IPS-18c (cell line): ENCODE measurements around the gene HMGN4.
A peak's percentile ranks its signal among the peaks of the same experiment; 100 is the strongest.
"Not testable (repeated sequence)": the region's sequence is repeated elsewhere in the genome, so short reads cannot be mapped to it uniquely, and the experiment has no call there.

Experiments used
- H3K4me3 ChIP-seq: 2 replicates; pipeline ENCODE4 v1.7.0; 2013; ENCODE audit warnings: low read depth, mild to moderate bottlenecking, low read length, moderate library complexity; ENCODE audit not compliant: insufficient read depth
- H3K9me3 ChIP-seq: one replicate; pipeline ENCODE4 v1.6.1; 2013; ENCODE audit warnings: mild to moderate bottlenecking, low read length, moderate library complexity; ENCODE audit not compliant: control insufficient read depth, insufficient read depth

The HMGN4 gene

DNA sequence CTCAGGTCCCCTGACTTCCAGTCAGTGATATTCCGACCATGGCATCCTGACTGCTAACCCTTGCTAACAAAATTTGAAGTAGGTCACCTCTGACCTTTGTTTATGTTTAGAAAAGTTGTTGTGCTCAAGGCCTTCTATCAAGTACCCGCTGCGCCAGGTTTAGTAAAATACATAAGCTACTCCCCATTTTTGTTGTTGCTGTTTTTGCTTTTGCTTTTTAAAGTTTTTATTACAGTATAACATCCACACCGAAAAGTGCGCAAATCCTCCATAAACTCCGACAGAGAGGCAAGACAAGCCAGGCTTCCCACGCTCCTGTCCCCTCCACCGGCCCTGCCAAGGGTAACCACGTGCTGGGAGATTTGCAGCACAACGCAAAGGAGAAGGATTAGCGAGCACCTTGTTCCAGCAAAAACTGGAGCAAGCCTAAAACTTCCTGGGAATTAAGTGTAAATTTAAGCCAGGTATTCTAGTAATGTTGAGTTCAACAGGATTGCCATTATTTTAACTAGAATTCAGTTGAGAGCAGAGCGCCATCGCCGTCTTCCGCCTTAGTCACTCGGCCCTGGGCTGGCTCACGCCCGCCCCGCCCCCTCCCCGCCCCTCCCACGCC is 17.8 kb upstream of the HMGN4 start:
- no peaks in the 10 kb centered on the region for H3K9me3 ChIP-seq
- peak overlapping the region; percentile 38 for H3K4me3 ChIP-seq

DNA sequence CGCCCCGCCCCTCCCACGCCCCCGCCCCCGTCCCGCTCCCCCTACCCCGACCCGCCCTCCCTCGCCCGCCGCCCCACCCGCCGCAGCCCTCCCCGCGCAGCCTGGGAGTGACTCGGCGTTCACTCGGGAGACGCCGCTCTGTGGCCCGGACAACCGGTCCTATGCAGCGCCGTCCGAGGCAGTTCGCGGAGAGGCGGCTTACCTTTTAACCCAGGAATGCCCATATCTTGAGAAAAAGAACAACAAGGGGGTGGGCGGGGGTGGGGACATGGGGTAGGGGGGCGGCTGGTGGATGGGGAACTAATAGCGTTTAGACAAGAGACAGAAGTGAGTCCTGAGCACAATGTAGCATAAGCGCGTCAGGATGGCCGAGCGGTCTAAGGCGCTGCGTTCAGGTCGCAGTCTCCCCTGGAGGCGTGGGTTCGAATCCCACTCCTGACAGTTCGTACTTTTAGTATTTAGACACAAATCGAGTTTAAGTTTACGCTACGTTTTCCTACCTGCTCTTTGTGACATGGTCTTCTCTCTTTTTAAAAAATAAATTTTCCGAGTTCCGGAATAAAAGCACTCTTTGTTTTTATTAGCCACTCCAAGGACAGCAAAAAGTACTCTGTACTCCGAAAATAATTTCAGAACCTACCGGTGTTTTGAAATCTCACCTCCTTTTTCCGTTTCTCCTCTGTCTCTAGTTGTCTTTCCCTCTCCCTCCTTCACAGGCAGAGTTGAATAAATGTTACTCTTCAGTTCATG is 17.1 kb upstream of the HMGN4 start:
- no peaks in the 10 kb centered on the region for H3K9me3 ChIP-seq
- peak overlapping the region; percentile 65 for H3K4me3 ChIP-seq

DNA sequence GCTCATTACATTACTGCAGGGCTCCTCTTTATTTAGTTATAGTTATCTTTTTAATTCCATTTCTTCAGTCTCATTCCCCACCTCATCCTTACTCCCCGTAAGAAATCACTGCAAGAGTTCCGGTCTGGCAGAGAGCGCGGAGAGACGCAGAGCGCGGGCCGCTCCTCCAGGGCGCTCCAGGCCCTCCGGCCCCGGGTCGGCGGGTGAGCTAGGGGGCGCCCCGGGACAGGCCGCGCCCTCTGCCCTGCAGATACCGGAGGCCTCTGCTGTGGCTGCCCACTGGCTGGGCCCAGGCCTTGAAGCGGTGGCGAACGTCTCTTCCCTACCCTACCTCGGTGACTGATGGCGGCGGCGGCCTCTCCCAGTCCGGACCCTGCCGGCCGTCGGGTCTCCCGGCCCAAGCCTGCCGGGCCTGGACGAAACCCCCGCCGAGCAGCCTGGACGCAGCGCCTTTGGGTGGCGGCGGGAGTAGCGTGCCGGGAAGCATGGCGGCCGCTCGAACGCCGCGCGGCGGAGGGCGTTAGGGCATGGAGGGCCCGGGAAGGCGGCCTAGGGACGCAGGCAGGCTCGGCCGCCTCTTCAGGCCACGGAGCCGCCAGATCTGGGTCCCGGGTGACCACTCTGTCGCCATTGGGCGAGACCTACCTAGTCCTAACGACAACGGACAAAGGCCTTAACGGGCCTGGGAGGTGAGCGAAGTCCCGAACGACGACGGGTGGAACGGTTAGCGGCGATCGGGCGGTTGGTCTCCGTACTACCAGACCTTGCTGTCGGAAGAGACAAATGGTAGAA is 16.4 kb upstream of the HMGN4 start:
- peak overlapping the region; percentile 65 for H3K4me3 ChIP-seq
- no peaks in the 10 kb centered on the region for H3K9me3 ChIP-seq

DNA sequence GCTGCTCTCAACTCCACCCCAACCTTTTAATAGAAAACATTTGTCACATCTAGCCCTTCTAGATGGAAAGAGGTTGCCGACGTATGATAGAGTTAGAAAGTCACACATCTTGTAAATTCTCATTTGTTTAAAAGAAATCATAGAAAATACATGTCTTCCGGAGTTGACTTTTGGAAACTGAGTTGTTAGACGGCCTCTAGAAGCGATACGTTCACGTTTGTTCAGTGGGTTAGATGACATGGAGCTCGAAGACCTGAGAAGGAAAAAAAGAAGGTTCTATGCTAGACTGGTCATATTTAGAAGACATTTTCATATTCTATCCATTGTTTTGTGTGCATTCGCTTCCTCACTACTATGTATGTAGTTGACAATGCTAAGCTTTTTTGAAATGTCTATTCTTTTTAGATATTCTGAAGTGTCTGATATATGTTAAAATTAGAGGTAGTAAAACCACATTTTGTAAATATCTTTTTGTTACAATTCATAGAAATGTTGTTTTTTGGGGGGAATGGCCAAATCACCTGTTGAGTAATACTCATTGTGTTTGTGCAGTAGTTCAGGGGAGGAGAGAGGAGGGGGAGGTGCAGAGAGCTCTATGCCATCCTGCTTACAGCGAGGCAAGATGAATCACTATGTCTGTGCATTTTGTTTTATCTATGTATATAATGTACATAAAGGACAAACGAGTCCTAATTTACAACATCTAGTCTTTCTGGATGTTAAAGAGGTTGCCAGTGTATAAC is 15.5 kb upstream of the HMGN4 start:
- H3K4me3 ChIP-seq: peak overlapping the region; percentile 65
- not testable (repeated sequence) for H3K9me3 ChIP-seq

DNA sequence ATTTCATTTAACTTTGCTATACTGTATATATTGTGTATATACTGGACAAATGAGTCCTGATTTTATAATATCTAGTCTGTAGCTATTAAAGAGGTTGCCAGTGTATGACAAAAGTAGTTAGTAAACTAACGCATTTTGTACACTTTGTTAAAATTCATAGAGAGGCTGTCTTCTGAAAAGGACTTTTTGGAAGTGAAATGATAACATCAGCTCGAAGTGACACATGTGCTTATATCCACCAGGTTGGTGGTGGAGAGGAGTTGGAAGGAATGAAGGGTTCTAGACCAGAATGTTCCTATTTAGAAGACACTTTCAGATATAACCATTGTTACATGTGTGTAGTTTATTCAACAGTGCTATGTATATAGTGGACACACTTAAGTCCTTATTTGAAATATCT is 13.9 kb upstream of the HMGN4 start:
- not testable (repeated sequence) for H3K4me3 ChIP-seq, H3K9me3 ChIP-seq

DNA sequence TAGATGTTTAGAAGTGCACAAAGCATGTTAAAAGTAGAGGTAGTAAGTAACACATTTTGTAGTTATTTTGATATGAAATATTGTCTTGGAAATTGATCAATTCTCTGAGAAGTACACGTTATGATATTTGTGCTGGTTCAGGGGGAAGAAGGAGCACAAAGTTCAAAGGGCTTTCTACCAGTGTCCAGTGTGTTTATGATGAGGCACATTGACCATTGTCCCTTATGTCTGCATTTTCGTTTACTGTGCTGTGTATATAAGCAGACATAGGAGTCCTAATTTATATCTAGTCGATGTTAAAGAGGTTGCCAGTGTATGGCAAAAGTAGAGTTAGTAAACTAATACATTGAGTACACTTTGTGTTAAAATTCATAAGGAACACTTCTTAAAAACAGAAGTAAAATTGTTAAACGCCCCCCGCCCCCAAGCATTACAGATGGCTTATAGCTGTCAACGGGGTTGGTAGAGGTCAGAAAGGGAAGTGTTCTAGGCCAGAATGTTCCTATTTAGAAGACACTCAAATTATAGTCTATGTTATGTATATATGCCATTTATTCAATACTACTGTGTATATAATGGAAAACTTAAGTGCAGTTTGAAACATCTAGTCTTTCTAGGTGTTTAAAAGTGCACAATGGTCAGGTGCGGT is 13.3 kb upstream of the HMGN4 start:
- Histone ChIP-seq H3K9me3 (no peaks in the 10 kb centered on the region), H3K4me3 (no peak overlapping the region)

DNA sequence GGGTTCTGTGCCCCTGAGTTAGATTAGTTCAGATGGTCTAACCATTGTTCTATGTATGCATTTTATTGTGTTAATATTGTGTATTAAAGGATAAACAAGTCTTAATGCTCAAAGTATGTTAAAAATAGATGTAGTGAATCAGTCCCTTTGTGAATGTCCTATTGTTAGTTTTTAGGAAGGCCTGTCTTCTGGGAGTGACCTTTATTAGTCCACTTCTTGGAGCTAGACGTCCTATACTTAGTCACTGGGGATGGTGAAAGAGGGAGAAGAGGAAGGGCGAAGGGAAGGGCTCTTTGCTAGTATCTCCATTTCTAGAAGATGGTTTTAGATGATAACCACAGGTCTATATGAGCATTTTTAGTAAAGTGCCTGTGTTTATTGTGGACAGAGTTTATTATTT is 12.3 kb upstream of the HMGN4 start:
- Histone ChIP-seq H3K4me3 (no peak overlapping the region), H3K9me3 (no peaks in the 10 kb centered on the region)

DNA sequence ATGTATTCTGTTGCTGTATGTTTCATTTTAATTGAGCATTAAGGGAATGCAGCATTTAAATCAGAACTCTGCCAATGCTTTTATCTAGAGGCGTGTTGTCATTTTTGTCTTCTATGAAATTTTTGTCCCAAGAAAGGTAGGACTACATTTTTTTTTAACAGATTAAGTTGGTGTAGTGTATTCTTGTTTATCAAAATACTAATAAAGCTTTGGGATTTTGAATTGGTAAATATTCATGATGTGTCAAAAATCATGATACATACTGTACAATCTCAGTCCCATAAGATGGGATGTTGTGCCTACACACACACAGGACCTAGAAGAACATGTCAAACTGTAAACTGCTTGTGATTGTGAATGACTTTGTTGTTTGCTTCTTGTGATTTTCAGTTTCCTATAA is 11.2 kb upstream of the HMGN4 start:
- H3K9me3 ChIP-seq: no peaks in the 10 kb centered on the region
- H3K4me3 ChIP-seq: no peak overlapping the region

DNA sequence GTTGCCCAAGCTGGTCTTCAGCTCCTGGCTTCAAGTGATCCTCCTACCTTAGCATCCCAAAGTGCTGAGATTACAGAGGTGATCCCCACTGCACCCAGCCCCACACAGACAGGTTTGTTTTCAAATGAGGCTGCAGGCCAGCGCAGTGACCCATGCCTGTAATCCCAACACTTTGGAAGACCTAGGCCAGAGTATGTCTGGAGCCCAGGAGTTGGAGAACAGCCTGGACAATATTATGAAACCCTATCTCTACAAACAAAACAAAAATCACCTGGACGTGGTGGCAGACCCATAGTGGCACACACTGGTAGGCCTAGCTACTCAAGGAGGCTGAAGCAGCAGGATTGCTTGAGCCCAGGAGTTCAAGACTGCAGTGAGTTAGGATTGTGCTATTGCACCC is 8.0 kb upstream of the HMGN4 start:
- no peak overlapping the region for H3K4me3 ChIP-seq

DNA sequence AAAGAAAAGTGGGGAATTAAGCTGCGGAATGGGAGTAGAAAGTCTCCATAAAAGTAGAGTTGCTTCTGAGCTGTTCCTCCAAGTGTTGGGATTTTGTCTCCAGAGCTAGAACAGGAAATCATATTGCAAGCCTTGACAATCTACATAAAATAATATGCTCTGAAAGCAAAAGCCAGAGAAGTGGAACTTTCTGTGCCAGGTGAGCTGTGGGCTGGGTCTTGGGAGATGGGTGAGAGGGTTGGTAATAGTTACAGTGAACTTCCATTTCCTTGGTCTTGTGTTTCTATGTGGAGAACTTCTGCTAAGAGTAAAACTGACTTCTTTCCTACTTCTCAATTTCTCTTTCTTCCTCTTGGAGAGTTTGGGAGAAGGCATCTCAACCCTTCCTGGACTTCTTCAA is 6.3 kb upstream of the HMGN4 start:
- Histone ChIP-seq H3K9me3 (no peaks in the 10 kb centered on the region), H3K4me3 (no peak overlapping the region)

More for the DNA sequence above, 8.0 kb upstream of the HMGN4 start:
- no peaks in the 10 kb centered on the region for H3K9me3 ChIP-seq

DNA sequence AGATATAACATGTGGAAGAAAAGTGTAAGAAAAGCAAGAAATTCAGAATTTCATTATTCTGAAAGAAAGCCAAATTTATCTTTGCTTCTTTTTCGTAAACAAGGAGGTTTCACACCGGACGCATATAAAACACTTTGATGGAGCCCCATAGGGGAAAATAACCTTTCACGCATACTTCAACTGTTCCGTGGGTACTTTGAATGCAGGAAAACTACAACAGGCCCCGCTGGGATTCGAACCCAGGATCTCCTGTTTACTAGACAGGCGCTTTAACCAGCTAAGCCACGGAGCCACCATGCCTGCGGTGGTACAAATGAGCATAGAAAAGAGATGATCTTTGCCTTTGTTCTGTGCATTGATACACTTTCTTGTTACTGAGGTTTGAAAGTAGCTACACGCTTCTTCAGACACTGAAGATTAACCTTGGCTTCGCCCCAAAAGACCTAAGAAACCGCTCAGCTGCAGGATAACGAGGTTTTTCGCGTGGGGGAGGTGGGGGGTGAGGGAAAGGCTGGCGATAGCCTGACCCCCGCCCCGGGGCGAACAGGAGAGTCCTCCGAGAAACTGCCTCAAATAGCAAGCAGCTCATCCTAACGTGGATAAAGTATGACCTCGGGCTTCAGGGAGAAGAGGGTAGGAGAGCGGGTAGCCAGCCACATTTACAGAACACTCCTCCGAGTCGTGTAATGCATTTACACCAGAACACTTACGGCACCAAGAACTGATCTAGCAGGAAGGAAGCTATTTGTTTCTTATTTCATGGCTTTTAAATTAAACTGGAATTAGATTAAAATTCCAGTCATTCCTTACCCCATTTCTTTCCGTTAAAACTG is 5.3 kb upstream of the HMGN4 start:
- no peaks in the 10 kb centered on the region for H3K9me3 ChIP-seq
- peak overlapping the region; percentile 67 for H3K4me3 ChIP-seq

DNA sequence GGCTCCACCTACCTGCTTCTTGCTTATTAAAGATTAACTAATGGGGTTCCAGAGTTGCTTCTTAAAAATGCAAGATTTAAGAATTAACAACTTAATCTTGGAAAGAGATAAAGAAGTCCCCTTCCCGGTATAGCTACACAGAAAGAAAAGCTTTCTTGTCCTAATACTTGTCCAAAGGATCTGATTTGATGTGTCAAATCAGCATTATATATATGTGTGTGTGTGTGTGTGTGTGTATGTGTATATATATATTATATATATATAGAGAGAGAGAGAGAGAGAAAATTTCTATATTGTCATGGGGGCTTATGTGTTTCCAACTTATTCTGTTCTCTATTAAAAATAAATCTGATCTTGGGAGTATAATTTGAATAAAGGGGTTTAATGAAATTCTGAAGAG is 4.6 kb upstream of the HMGN4 start:
- no peaks in the 10 kb centered on the region for H3K9me3 ChIP-seq
- H3K4me3 ChIP-seq: peak overlapping the region; percentile 67; the same call in 1 of the 2 replicates

DNA sequence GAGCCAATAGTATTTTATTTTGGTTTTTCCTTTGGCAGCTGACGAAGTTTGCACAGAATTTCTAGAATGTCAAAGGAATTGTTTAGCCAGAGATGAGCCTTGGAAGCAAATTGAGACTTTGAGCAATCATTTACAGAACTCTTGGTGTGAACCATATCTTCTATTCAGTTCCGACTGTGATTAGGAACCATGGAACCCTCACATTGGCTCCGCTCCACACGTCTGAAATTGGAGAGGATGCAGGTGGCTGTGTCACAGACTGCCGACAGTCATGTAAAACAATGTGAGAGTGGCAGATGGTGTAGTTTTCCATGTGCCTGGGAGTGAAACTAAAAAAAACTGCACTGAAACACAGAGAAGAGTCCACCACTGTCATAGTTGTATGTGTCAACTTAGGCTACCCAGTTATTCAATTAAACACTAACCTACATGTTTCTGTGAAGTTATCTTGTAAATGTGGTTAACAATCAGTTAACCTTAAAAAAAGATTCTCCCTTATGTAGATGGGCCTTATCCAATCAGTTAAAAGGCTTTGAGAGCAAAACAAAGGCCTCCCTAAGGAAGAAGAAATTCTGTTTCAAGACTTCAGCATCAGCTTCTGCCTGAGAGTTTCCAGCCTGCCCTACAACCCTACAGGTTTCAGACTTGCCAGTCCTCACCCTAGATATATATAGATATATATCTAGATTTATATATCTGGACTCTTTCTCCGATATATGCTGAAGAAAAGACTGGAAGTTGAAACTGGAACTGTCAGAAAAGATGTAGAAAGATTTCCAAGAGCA is 3.3 kb upstream of the HMGN4 start:
- Histone ChIP-seq H3K4me3 (no peak overlapping the region), H3K9me3 (no peaks in the 10 kb centered on the region)

DNA sequence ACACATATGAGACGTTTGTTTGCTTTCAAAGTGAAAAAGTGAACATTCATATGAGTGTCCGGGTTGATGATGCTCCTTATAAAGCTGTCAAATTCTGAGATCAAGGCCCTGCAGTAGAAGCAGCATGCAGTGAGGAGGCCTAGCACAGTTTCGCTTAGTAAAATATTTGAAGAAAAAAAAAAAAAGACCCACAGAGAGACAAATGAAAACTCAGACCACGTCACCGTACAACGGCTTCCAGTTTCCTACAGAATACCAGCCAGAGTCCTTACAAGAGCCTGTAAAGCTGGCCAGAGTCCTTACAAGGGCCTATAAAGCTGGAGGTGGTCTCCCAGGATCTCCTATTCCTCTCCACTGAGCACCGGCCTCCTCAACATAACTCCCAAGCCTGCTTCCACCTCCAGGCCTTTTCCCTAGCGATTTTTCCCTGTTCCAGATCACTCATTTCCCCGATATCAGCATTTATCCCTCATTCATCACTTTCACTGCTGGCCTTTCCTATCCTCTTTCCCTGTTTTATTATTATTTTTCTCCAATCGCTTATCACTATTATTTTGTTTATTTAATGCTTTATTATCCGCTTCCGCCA is 1.5 kb upstream of the HMGN4 start:
- peak overlapping the region; percentile 98 for H3K4me3 ChIP-seq
- no peaks in the 10 kb centered on the region for H3K9me3 ChIP-seq

DNA sequence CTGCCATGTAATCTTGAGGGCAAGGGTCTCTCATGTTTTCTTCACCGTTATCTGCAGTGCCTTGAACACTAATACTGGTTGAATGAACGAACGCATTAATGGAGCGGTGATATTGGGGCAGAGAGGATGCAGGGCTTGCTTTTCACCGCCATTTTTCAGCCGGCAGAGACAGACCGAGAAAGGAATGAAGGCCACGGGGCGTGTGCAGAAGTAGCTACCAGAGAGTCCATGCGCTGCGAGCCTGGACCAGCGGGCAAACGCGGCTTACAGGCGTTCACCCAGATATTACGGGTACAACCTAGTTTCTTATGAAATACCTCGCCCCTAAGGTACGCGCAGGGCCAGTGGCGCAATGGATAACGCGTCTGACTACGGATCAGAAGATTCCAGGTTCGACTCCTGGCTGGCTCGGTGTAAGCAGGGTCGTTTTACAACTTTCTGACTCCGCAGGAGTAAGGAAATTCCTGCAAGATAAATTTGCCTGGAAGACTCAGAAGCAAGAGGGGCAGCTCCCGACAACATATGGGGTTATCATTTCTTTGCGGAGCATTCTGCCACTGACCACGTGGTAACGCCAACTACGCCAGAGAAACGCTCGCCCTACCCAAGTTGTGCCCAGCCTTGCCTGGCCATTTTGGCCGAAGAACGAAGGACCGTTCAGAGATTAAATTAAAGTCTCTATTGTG is 863 bp upstream of the HMGN4 start:
- H3K9me3 ChIP-seq: no peaks in the 10 kb centered on the region
- H3K4me3 ChIP-seq: peak overlapping the region; percentile 98
